HL-60 (cell line): Measurements from ENCODE around the gene ENTPD2.

Experiments
- DNase-seq, 2 experiments: peaks; one replicate each; pipeline ENCODE4 v3.0.0-alpha.2; 2010 to 2020; ENCODE audit warnings: low read depth in 1 of 2, low spot score in 1 of 2
- H3K27ac ChIP-seq: fragments of 250-450 bp; sonication (Bioruptor Pico); replicated peaks from 2 replicates; pipeline ENCODE4 v1.5.1; 2020; ENCODE audit warnings: mild to moderate bottlenecking, moderate library complexity
- H3K27me3 ChIP-seq: fragments of 250-450 bp; sonication (Bioruptor Pico); 2 replicates; pipeline ENCODE4 v1.5.1; 2021; ENCODE audit warnings: mild to moderate bottlenecking, moderate library complexity; ENCODE audit not compliant: insufficient read depth, poor library complexity, severe bottlenecking
- H3K4me3 ChIP-seq: replicated peaks from 2 replicates; pipeline ENCODE4 v1.5.1; 2011; ENCODE audit warnings: mild to moderate bottlenecking, control low read depth, low read length; ENCODE audit not compliant: insufficient read depth
- GABPA ChIP-seq: IDR thresholded peaks from 2 replicates; pipeline ENCODE4 v1.6.1; 2012; ENCODE audit warnings: low read depth
- POLR2AphosphoS5 ChIP-seq: IDR thresholded peaks from 2 replicates; pipeline ENCODE4 v1.6.1; 2012; ENCODE audit warnings: low read depth
- SPI1 ChIP-seq: IDR thresholded peaks from 2 replicates; pipeline ENCODE4 v1.6.1; 2012; ENCODE audit warnings: low read depth, mild to moderate bottlenecking, borderline replicate concordance
- TF ChIP-seq, protein P1 (sequence below): IDR thresholded peaks from one replicate; pipeline ENCODE4 v1.5.1; 2011; ENCODE audit warnings: low read length, control low read depth, inconsistent platforms; ENCODE audit not compliant: insufficient read depth
- TF ChIP-seq, protein P2 (sequence below): IDR thresholded peaks from 2 replicates; pipeline ENCODE4 v1.6.1; 2012; ENCODE audit warnings: low read depth; ENCODE audit not compliant: insufficient replicate concordance

Gene ENTPD2

DNA sequence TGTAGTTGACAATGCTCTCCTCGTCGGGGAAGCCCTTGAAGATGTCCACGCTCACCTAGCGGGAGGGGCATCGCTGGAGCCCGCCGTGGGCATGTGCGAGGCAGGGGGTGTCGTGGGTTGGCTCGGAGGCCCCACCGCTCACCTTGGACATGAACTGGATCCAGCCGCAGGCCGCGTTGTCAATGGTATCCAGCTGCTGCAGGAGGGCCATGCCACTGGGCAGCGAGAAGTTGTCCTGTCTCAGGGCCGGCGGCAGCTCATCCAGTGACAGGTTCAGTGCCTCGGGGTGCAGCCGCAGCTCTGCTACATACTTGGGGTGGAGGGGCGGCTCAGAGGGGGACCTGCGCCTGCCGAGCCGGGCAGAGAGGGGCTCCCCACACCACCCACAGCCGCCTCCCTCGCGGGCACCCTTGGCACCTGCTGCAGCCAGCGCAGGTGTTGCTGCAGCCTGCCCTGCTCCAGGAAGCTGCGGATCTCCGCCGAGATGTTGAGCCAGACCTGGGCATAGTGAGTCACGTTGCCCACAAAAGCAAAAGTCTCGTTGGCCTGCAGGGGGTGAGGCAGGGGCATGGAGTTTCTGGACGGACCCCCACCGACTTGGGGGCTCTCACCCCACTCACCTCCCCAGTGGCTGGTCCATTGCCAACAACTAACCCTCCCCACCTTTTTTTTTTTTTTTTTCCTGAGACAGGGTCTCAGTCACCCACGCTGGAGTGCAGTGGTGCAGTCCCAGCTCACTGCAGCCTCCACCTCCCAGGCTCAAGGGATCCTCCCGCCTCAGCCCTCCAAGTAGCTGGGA, 34.9 kb downstream of the ENTPD2 start:
- no peak for DNase-seq
- TF ChIP-seq GABPA: no peak
- TF ChIP-seq SPI1: no peak
- TF ChIP-seq, protein P1, sequence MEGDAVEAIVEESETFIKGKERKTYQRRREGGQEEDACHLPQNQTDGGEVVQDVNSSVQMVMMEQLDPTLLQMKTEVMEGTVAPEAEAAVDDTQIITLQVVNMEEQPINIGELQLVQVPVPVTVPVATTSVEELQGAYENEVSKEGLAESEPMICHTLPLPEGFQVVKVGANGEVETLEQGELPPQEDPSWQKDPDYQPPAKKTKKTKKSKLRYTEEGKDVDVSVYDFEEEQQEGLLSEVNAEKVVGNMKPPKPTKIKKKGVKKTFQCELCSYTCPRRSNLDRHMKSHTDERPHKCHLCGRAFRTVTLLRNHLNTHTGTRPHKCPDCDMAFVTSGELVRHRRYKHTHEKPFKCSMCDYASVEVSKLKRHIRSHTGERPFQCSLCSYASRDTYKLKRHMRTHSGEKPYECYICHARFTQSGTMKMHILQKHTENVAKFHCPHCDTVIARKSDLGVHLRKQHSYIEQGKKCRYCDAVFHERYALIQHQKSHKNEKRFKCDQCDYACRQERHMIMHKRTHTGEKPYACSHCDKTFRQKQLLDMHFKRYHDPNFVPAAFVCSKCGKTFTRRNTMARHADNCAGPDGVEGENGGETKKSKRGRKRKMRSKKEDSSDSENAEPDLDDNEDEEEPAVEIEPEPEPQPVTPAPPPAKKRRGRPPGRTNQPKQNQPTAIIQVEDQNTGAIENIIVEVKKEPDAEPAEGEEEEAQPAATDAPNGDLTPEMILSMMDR: no peak
- TF ChIP-seq, protein P2, sequence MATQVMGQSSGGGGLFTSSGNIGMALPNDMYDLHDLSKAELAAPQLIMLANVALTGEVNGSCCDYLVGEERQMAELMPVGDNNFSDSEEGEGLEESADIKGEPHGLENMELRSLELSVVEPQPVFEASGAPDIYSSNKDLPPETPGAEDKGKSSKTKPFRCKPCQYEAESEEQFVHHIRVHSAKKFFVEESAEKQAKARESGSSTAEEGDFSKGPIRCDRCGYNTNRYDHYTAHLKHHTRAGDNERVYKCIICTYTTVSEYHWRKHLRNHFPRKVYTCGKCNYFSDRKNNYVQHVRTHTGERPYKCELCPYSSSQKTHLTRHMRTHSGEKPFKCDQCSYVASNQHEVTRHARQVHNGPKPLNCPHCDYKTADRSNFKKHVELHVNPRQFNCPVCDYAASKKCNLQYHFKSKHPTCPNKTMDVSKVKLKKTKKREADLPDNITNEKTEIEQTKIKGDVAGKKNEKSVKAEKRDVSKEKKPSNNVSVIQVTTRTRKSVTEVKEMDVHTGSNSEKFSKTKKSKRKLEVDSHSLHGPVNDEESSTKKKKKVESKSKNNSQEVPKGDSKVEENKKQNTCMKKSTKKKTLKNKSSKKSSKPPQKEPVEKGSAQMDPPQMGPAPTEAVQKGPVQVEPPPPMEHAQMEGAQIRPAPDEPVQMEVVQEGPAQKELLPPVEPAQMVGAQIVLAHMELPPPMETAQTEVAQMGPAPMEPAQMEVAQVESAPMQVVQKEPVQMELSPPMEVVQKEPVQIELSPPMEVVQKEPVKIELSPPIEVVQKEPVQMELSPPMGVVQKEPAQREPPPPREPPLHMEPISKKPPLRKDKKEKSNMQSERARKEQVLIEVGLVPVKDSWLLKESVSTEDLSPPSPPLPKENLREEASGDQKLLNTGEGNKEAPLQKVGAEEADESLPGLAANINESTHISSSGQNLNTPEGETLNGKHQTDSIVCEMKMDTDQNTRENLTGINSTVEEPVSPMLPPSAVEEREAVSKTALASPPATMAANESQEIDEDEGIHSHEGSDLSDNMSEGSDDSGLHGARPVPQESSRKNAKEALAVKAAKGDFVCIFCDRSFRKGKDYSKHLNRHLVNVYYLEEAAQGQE: no peak
- TF ChIP-seq POLR2AphosphoS5: no peak
- no peak overlapping the region for H3K4me3 ChIP-seq
- H3K27ac ChIP-seq: no peak overlapping the region
- H3K27me3 ChIP-seq: no peaks in the 10 kb centered on the region

DNA sequence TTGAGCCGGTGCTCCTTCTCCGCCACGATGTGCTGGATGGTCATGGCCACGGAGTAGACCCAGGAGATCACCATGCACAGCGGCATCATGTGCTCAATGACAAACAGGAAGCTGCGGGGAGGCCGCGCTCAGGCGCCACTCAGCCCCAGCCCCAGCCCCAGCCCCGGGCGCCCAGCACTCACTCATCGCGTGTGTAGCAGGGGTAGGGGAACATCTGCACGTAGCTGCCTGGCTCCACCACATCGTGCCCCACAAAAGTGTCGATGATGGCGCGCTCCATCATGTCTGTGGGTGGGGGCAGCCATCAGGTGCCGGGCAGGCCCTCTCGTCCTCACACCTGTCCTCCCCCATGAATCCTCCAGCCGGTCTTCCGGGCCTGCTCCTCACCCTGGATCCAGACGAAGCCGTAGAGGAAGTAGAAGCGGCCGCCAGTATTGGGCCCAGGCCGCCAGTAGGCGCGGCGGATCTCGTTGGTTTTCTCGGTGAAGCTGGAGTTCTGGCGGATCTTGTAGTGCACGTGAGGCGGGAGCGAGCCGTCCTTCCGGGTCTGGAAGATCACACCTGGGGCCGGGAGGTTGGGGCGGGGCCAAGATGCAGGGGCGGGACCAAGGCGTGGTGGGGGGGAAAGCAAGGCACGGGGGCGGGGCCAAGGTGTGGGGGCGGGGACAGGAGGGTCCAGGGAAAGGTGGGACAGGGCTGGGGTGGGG, 35.9 kb downstream of the ENTPD2 start:
- Histone ChIP-seq H3K27me3 (no peaks in the 10 kb centered on the region), H3K4me3 (no peak overlapping the region), H3K27ac (peak overlapping the region; percentile 46)
- TF ChIP-seq, protein P2: no peak
- TF ChIP-seq SPI1: no peak
- TF ChIP-seq, protein P1: no peak
- no peak for TF ChIP-seq GABPA
- no peak for TF ChIP-seq POLR2AphosphoS5
- peak; percentile 46 to 70 for DNase-seq

DNA sequence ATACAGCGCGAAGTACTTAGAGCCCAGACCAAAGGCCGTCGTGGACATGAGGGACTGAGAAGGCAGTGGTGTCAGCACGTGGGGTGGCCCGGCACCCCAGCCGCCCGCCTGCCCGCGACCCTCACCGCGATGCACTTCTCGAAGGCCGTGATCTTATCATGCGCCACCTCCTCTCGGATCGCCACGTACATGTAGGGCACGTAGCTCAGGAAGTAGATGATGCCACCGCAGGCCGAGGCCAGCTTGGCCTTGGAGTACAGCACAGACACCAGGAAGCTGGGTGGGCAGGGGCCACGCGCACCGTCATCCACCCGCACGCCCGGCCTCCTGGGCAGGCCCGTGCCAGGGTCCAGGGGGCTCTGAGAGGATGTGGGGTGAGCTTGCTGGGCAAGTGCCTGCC, 36.8 kb downstream of the ENTPD2 start:
- TF ChIP-seq, protein P1: no peak

More for the DNA sequence above, 36.8 kb downstream of the ENTPD2 start:
- Histone ChIP-seq H3K4me3 (no peak overlapping the region), H3K27ac (no peak overlapping the region), H3K27me3 (no peaks in the 10 kb centered on the region)
- no peak for DNase-seq
